Tibial nerve (tissue), 4 donors: ENCODE data around the gene TMCO6.

ENCODE experiments used
- EP300 ChIP-seq, 2 donors: sonication (generic); formaldehyde crosslinking; IDR thresholded peaks; one replicate each; pipeline ENCODE4 v1.6.1; 2017; ENCODE audit warnings: antibody characterized with exemption in 2 of 2, mild to moderate bottlenecking in 1 of 2
- POLR2A ChIP-seq, 2 donors: fragments of 450-650 bp; IDR thresholded peaks; one replicate each; pipeline ENCODE4 v1.6.1; 2017; ENCODE audit warnings: antibody characterized with exemption in 2 of 2, mild to moderate bottlenecking in 2 of 2, moderate library complexity in 2 of 2
- TF ChIP-seq, protein P1 (sequence below), 5 experiments: fragments of 200-600 bp in 3 of 5; fragments of 450-650 bp in 2 of 5; sonication (generic) in 3 of 5; IDR thresholded peaks; one replicate each; pipeline ENCODE4 v1.5.1; 2016 to 2019; ENCODE audit warnings: antibody characterized with exemption in 5 of 5, mild to moderate bottlenecking in 3 of 5, moderate library complexity in 2 of 5

DNA sequence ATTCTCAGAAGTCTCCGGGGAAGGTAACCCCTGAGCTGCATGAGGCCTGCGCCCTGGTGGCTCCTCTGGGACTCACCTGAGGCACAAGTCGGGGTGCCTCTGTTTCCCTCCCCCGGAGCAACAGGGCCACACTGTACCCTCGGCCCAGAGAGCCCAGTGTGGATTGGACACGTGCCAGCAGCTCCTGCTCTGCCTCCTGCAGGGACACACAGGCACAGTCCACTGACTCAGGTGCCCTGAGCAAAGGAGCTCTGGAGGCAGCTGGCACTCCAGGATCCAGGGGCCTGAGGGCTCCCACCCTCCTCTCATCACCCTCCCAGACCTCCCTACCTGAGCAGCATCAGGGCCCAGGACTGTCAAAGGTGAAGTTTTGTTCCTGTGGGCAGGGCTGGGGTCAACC lies 45.1 kb upstream of the TMCO6 start:
- TF ChIP-seq, protein P1, sequence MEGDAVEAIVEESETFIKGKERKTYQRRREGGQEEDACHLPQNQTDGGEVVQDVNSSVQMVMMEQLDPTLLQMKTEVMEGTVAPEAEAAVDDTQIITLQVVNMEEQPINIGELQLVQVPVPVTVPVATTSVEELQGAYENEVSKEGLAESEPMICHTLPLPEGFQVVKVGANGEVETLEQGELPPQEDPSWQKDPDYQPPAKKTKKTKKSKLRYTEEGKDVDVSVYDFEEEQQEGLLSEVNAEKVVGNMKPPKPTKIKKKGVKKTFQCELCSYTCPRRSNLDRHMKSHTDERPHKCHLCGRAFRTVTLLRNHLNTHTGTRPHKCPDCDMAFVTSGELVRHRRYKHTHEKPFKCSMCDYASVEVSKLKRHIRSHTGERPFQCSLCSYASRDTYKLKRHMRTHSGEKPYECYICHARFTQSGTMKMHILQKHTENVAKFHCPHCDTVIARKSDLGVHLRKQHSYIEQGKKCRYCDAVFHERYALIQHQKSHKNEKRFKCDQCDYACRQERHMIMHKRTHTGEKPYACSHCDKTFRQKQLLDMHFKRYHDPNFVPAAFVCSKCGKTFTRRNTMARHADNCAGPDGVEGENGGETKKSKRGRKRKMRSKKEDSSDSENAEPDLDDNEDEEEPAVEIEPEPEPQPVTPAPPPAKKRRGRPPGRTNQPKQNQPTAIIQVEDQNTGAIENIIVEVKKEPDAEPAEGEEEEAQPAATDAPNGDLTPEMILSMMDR (IDR thresholded peaks at IDR 0.05), result no peak
- no peak for TF ChIP-seq POLR2A (IDR thresholded peaks at IDR 0.05)
- no peak for TF ChIP-seq EP300 (IDR thresholded peaks at IDR 0.05)
